Stimulated activated CD4-positive, alpha-beta T cell treated with anti-CD3 and anti-CD28 coated beads, Interleukin-12 subunit alpha, Interleukin-12 subunit beta, amount 100 ng/mL, for 48 hours (primary cell): ENCODE data around the gene KLF17.
A peak's percentile ranks its signal among the peaks of the same experiment; 100 is the strongest.

Source experiments
- DNase-seq, 3 donors: peaks; one replicate each; pipeline ENCODE4 v3.0.0-alpha.2; 2020; ENCODE audit warnings: low read depth in 2 of 3, low spot score in 1 of 3

The KLF17 gene

DNA sequence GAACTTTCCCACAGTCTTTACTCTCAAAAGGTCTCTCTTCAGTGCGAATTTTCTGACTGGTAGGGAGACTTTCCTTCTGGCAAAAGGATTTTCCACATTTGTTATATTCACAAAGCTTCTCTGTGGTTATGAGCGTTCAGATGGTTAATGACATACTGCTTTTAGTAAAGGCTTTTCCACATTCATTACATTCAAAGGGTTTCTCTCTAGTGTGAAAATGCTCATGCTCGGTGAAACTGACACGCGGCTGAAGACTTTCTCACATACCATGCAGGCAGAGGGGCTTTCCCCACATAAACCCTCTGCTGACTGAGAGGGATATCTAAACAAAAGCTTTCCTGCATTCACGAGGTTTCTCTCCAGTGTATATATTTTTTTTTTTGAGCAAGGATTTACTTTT lies 32.7 kb downstream of the KLF17 start:
- DNase-seq = peak in 1 of 3 donors; percentile 3

DNA sequence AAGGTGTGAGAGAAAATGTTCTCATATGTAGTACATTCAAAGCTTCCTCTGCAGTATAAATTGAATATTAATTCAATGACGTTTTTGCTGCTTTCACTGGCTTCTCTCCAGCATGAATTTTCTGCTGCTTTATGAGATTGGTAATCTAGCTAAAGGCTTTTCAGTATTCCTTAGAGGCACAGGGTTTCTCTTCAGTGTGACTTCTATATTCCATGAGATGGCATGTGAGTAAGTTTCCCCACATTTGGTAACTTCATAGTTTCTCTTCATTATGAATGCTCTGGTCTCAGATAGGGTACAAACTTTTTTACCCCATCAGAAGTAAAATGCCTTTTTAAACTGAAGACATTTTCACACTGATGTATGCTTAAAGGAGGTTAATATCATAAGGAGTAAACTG lies 33.2 kb downstream of the KLF17 start:
- no peak for DNase-seq

DNA sequence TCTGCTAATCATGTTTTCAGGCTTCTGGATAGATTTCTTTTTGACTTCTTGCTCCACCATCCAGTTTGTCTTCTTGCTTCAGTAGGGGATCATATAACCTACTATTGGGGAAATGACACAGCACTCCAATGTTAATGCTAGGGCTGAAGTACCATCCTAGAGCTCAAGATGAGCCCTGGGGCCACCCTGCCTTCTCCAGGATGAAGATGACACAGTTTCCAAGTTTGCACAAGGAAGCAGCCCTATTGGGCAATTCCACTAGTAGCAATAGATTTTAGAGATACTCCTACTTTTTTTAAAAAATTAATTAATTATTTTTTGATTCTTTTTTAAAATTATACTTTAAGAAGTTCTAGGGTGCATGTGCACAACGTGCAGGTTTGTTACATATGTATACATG lies 34.1 kb downstream of the KLF17 start:
- DNase-seq = no peak

DNA sequence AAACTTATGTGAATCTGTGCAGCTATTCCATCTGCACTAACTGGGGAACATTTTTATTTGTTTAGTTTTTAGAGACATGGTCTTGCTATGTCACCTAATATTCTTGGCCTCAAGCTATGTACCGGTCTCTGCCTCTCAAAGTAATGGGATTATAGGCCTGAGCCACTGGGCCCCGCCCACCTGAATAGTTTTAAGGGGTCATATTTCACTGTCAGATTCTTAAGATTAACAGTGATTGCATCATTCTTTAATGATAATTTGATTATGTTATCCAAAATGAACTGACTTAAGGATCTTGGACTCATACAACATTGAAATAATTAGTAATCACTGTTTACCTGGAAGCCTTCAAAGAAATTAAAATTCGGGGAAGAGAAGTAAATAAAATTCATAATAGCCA lies 35.4 kb downstream of the KLF17 start:
- DNase-seq = no peak

DNA sequence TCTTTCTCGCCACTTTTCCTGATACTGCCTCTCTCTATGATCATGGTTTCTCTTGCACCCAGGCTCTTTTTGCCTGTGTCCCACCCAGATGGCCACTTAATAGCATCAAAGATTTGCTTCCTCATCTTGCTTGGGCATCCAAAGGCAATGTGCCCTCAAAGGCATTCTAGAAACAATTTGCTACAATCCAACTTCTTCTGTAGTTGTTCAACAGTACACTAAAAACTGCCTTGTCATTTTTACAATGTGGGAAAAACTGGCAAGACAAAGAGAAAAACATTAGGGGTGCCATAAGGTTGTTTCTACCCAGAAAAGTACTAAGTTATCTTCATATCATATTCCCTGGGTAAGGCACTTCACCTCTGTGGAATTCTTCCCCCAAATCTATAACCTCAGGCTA lies 39.3 kb downstream of the KLF17 start:
- DNase-seq = no peak

DNA sequence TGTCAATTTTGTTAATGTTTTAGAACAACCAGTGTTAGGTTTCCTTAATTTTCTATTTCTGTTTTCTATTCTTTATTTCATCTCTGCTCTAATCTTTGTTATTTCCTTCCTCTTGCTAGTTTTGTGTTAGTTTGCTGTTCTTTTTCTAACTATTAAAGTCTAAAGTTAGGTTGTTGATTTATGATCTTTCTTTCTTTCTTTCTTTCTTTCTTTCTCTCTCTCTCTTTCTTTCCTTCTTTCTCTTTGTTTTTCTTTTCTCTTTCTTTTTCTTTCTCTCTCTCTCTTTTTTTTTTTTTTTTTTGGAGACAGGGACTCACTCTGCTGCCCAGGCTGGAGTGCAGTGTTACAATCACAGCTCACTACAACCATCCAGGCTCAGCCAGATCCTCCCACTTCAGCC lies 40.2 kb downstream of the KLF17 start:
- no peak for DNase-seq

DNA sequence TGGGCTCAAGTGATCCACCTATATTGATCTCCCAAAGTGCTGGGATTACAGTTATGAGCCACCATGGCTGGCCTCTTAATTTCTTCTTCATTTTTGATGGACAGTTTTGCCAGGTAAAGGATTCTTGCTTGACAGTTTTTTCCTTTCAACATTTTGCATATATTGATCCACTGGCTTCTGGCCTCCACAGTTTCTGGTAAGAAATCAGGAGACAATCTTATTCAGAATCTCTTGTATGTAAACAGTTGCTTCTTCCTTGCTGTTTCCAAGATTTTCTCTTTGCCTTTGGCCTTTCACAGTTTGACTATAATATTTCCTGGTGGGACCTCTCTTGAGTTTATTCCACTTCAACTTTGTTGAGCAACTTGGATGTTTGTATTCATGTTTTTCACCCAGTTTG lies 42.9 kb downstream of the KLF17 start:
- DNase-seq = no peak

DNA sequence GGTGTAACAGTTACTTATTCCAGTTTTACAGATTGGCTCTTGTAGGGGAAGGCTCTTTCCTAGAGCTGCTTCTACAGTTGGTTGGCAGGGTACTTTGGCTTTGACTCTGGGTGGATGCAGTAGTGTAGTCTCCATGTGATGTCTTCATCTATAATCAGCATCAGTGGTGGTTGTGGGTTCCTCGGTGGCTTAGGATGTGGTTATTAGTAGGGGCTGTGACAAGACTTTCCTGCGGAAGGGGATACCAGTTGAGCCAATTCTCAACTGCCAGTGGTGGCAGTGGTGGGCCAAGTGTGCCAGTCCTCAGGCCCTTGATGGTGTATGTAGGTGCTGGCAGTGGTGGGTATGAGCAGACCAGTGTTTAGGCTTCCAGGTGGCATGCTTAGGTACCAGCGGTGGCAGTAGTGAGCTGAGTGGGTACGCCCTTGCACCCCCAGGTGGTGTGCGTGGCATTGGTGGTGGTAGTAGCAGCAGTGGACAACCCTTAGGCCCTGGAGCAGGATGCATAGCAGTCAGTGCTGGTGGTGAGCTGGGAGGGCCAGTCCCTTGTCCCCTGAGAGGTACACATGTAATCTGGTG lies 50.0 kb downstream of the KLF17 start:
- DNase-seq = no peak

DNA sequence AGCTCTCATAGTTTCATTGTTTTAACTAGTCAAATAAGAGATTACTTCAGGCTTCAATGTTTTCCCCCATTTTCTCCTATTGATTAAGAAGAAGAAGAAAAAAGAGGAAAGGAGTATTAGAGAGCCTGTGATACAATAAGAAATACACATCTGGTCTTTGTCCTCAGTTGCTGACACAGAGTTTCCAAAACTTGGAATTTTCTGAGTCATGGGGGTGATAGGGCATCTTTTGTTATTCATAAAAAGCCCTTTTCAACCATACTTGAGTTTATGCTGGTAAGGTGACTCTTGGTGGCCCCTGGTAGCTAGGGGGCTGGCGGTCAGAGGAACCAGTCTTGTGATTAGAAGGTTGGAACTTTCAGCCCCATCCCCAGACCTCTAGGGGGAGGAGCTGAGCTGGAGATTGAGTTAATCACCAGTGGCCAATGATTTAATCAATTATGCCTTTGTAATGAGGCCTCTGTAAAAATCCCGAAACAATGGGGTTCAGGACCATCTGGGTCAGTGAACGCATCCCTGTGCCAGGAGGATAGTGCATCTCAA lies 51.7 kb downstream of the KLF17 start:
- no peak for DNase-seq

DNA sequence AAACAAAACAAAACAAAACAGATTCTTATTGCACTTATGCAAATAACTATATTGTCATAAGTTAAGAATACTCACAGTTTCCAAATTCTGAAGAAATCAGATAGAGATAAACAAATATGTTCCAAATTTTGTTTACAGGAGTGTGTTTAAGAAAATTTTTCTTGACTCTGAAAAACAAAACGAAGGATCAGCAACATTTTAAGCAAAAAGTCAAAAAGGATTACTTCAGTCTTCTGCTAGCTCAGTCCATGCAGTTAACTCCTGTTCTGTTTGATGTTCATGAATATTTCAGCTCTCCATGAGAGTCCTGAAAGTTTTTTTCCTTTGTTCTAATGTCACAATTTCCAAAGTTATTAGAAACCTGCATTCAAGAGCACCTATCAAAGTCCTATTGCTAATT lies 56.0 kb downstream of the KLF17 start:
- no peak for DNase-seq
